Measurements from ENCODE around the gene KCTD16. TPM values are rescaled to one million over a fixed set of nuclear protein-coding genes. Genes with fewer than 3 reads are reported as not detected.
A peak's percentile ranks its signal among the peaks of the same experiment; 100 is the strongest.

The KCTD16 gene
- total RNA-seq, 2 donors from 2014 or later: 0.02 to 0.03 TPM

GRCh38 chr5:144201588-144201987, 30.9 kb downstream of the KCTD16 start:
- DNase-seq: no peak
- Histone ChIP-seq H3K4me3 (no peak overlapping the region), H3K9me3 (no peaks in the 10 kb centered on the region), H3K36me3 (no peaks in the 10 kb centered on the region), H3K4me1 (no peaks in the 10 kb centered on the region), H3K9ac (ENCODE audit: low read depth in 2 of 2, low read length in 2 of 2) (no peak overlapping the region), H3K27me3 (peaks cover 7% of the 10 kb centered on the region), H3K27ac (no peak overlapping the region)
- TF ChIP-seq CTCF (IDR thresholded peaks at IDR 0.05): no peak
- intact Hi-C loops (cut with DNase I): loop anchor here (10.0 kb wide), 1 partner anchor 1033 kb away; no protein-coding TSS in a partner anchor

DNA sequence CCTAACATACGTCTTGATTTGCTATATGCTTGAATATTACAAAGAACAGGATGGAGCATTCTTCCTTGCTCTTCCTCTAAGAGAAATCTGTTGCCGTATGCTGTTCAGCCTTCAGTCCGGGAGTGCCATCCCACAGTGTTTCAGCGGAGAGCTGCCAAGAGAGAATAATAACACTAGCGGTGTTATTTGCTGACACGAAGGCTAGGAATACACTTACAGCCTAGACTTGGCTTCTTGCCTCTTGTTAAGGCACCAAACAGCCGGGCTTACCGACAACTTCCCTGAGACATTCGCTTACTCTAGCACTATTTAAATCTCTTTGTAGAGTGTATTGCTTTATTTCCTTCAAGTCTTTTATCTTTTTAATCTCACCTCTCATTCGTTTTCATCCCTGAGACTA, 31.4 kb downstream of the KCTD16 start:
- Histone ChIP-seq H3K9ac (ENCODE audit: low read depth in 2 of 2, low read length in 2 of 2) (no peak overlapping the region), H3K4me1 (no peaks in the 10 kb centered on the region), H3K27me3 (peaks cover 7% of the 10 kb centered on the region), H3K4me3 (no peak overlapping the region), H3K27ac (no peak overlapping the region), H3K36me3 (no peaks in the 10 kb centered on the region), H3K9me3 (no peaks in the 10 kb centered on the region)
- DNase-seq: no peak
- intact Hi-C loops (cut with DNase I): loop anchor here (2.0 to 10.0 kb wide), 2 partner anchors 191 to 1033 kb away; no protein-coding TSS in a partner anchor
- TF ChIP-seq CTCF (IDR thresholded peaks at IDR 0.05): no peak

DNA sequence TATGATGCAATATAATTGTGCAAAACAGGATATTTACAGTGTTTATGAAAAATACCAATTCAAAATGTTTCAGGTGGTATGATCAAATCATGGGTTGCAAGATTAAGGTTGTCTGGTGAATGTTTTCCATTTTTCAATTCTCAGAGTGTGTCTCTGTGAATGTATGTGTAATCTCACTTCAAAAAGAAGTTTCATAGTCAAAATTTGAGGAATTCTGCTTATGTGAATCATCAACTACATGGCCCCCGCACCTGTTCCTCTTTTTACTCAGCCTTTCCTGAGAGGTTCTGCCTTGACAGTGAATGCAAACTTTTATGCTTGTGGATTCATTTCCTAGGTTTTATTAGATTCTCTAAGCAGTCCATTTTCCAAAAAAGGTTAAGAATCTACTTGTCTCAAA, 32.1 kb downstream of the KCTD16 start:
- no peak for TF ChIP-seq CTCF (IDR thresholded peaks at IDR 0.05)
- H3K27ac ChIP-seq: no peak overlapping the region
- H3K9me3 ChIP-seq: no peaks in the 10 kb centered on the region
- no peak for DNase-seq
- H3K9ac ChIP-seq (ENCODE audit: low read depth in 2 of 2, low read length in 2 of 2): no peak overlapping the region
- H3K36me3 ChIP-seq: no peaks in the 10 kb centered on the region
- intact Hi-C loops (cut with DNase I): loop anchor here (2.0 to 10.0 kb wide), 2 partner anchors 190 to 1032 kb away; no protein-coding TSS in a partner anchor
- H3K27me3 ChIP-seq: peaks cover 7% of the 10 kb centered on the region
- no peak overlapping the region for H3K4me3 ChIP-seq
- no peaks in the 10 kb centered on the region for H3K4me1 ChIP-seq

DNA sequence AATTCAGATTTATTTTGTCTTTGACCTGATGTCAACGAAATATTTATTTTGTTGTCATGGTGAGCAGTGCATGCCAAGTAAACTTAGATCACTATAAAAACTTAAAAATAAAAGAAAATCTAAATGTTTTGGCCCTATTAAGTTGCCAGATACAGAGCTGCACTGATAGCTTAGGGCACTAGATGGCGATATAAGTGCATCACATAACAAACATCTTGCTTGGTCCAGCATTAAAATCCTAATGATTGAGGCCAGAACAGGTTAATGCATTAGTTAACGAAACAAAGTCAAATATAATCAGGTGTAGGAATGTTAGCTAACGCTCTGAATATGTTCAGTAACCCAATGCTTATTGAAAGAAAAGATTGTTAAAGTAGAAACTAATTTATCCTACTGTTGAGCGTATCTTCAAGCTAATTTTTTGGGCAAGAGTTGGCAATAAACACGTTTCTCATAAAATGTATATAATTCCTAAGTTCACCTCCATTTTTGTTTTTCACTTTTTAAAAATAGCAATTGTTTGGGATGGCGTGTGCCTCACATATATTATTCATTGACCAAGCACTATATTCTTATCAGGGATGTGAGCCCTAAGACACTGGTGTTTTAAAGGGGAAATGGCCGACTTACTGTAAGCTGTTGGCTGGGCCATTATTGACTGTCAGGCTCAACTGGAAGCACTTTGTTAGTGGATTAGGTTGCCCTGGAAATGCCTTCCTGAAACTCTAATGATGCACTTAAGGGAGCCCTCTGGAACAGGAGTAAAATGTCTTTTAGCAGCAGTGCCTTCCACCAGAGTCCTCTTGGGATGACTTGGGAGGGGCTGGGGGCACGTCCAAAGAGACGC, 33.3 kb downstream of the KCTD16 start:
- Histone ChIP-seq H3K9me3 (no peaks in the 10 kb centered on the region), H3K27ac (no peak overlapping the region), H3K4me3 (no peak overlapping the region), H3K27me3 (peaks cover 7% of the 10 kb centered on the region), H3K9ac (ENCODE audit: low read depth in 2 of 2, low read length in 2 of 2) (no peak overlapping the region), H3K36me3 (no peaks in the 10 kb centered on the region), H3K4me1 (no peaks in the 10 kb centered on the region)
- intact Hi-C loops (cut with DNase I): loop anchor here (2.0 to 10.0 kb wide), 2 partner anchors 189 to 1031 kb away; no protein-coding TSS in a partner anchor
- DNase-seq: peak; percentile 48
- peak; percentile 91 for TF ChIP-seq CTCF (IDR thresholded peaks at IDR 0.05)

DNA sequence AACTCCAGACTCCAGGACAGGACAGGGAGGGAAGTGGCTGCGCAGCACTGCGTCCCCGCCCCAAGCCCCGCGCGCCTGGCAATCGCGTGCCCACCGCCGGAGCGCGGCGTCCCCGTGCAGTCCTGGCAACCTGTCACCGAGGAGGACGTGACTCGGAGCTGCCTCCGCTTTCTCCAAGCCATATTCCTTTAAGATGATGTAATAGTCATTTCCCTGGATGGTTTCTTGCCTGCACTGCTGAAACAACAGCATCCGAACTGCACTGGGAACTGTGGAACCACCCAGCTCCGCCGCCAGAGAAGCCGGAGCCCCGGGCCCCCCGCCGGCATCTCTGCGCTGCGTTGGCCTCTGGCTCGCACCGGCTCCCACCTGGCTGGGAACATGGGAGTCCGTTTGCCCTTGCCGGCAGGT, 34.5 kb downstream of the KCTD16 start:
- H3K4me3 ChIP-seq: no peak overlapping the region
- no peak for TF ChIP-seq CTCF (IDR thresholded peaks at IDR 0.05)
- no peaks in the 10 kb centered on the region for H3K36me3 ChIP-seq
- intact Hi-C loops (cut with DNase I): loop anchor here (5.0 to 10.0 kb wide), 2 partner anchors 897 to 1030 kb away; no protein-coding TSS in a partner anchor
- H3K9me3 ChIP-seq: no peaks in the 10 kb centered on the region
- no peaks in the 10 kb centered on the region for H3K4me1 ChIP-seq
- no peak for DNase-seq
- no peak overlapping the region for H3K9ac ChIP-seq (ENCODE audit: low read depth in 2 of 2, low read length in 2 of 2)
- H3K27me3 ChIP-seq: peaks cover 7% of the 10 kb centered on the region
- H3K27ac ChIP-seq: no peak overlapping the region
